ENCODE measurements around the gene SEMA5B. TPM values are rescaled to one million over a fixed set of nuclear protein-coding genes. Genes with fewer than 3 reads are reported as not detected.

Gene SEMA5B
- total and polyA plus RNA-seq, 9 of the 15 experiments (the other 6 are each of a cell fraction or from before 2014, with no cell fraction given), result not detected

- FAIRE-seq (no peak), DNase-seq (ENCODE audit: extremely low read depth in 1 of 4, low spot score in 3 of 4) (no peak), ATAC-seq (no peak)
- Histone ChIP-seq H3K9me3 (replicated peaks; ENCODE audit: control insufficient read depth, insufficient read depth, low read depth, low read length) (no peaks in the 10 kb centered on the region), H3K79me2 (ENCODE audit: control insufficient read depth, insufficient read depth, low read length) (no peaks in the 10 kb centered on the region), H3K4me2 (ENCODE audit: insufficient read depth, low read length) (no peak overlapping the region), H3K9me1 (ENCODE audit: control insufficient read depth, insufficient read depth, low read length) (no peaks in the 10 kb centered on the region), H3K4me3 (no peak overlapping the region), H3K4me1 (replicated peaks in 1 of 2; ENCODE audit: control insufficient read depth in 2 of 2, insufficient read depth in 2 of 2, low read length in 2 of 2) (peaks cover 0 to 9% of the 10 kb centered on the region in 2 experiments; a peak in 3 of 5 replicates), H2AFZ (ENCODE audit: low read depth, low read length) (no peak overlapping the region), H3K27ac (ENCODE audit: extremely low read depth, low read depth, low read length) (no peak overlapping the region), H3K36me3 (ENCODE audit: control insufficient read depth, insufficient read depth, low read length) (no peaks in the 10 kb centered on the region), H4K20me1 (replicated peaks; ENCODE audit: control insufficient read depth, insufficient read depth, low read length) (no peaks in the 10 kb centered on the region), H3K27me3 (ENCODE audit: control insufficient read depth in 2 of 2, insufficient read depth in 2 of 2, low read length in 2 of 2) (peaks cover 16 to 72% of the 10 kb centered on the region in 2 experiments; a peak in 4 of 5 replicates), H3K9ac (ENCODE audit: insufficient read depth in 1 of 2, low read depth in 2 of 2, low read length in 2 of 2) (no peak overlapping the region)
- CTCF ChIA-PET (ENCODE audit: low intra/inter-chr PET ratio), result no interaction called here
- TF ChIP-seq STAT5B (CRISPR knock-in tag; IDR thresholded peaks at IDR 0.05), result no peak
- TF ChIP-seq ELF2 (CRISPR knock-in tag; IDR thresholded peaks at IDR 0.05), result no peak
- TF ChIP-seq ZBTB43 (CRISPR knock-in tag; IDR thresholded peaks at IDR 0.05), result no peak
- no peak for TF ChIP-seq ZZZ3 (IDR thresholded peaks at IDR 0.05)
- no peak for TF ChIP-seq SIX5 (IDR thresholded peaks at IDR 0.05; ENCODE audit: borderline replicate concordance in 1 of 2, insufficient read depth in 1 of 2, low read depth in 1 of 2, low read length in 2 of 2)
- no peak for TF ChIP-seq HOMEZ (CRISPR knock-in tag; IDR thresholded peaks at IDR 0.05)
- TF ChIP-seq RB1 (IDR thresholded peaks at IDR 0.05; ENCODE audit: low read depth), result no peak
- TF ChIP-seq SFPQ (IDR thresholded peaks at IDR 0.05; ENCODE audit: low read depth, low read length), result no peak
- TF ChIP-seq HES1 (IDR thresholded peaks at IDR 0.05; ENCODE audit: low read depth), result no peak
- no peak for TF ChIP-seq ZC3H4 (CRISPR knock-in tag; IDR thresholded peaks at IDR 0.05; ENCODE audit: borderline replicate concordance)
- TF ChIP-seq CSDE1 (IDR thresholded peaks at IDR 0.05), result no peak
- no peak for TF ChIP-seq MLLT1 (IDR thresholded peaks at IDR 0.05)
- TF ChIP-seq ESRRB (CRISPR knock-in tag; IDR thresholded peaks at IDR 0.05; ENCODE audit: borderline replicate concordance), result no peak
- no peak for TF ChIP-seq LCOR (CRISPR knock-in tag; IDR thresholded peaks at IDR 0.05)
- TF ChIP-seq PYGO2 (tag; IDR thresholded peaks at IDR 0.05), result no peak
- no peak for TF ChIP-seq CAMTA2 (CRISPR knock-in tag; conservative IDR thresholded peaks at IDR 0.05)
- intact Hi-C loops (cut with micrococcal nuclease), result loop anchor here (10.0 kb wide), 1 partner anchor 169 kb away; no protein-coding TSS in a partner anchor
- no TSS peak for BruUV-seq (replicated peaks)
- POLR2A ChIA-PET, result no interaction called here
- in situ Hi-C loops (cut with MboI), result no loop called here
- WGBS (ENCODE audit: insufficient coverage, low coverage, missing lambda C conversion rate), result 0% methylated on average over 2 of the region's 2 CpGs
Observed at GRCh38 chr3:122924056-122924455, 103.5 kb downstream of the SEMA5B start.

Data from K562 (cell line).